GM12878 (cell line): ENCODE data around the gene MTAP. TPM values are rescaled to one million over a fixed set of nuclear protein-coding genes. Genes with fewer than 3 reads are reported as not detected.

Experiments used
- ATAC-seq: fragments of 200-7000 bp; cut with Tn5 transposase; 3 replicates; pipeline ENCODE4 v1.9.1; 2020; ENCODE audit warnings: mild to moderate bottlenecking, moderate library complexity
- BruUV-seq: library from RNA; stranded (reverse); fragments of 400-500 nt; replicated peaks from 2 replicates; lab custom pipeline; 2021; lab: Mats Ljungman, UMichigan
- CTCF ChIA-PET: fragments of 300-600 bp; sonication (Branson Sonifier 250); formaldehyde crosslinking; extraction: SDS; loops from one replicate; lab custom pipeline; 2021; ENCODE audit warnings: inconsistent platforms; lab: Yijun Ruan, JAX
- POLR2A ChIA-PET: fragments of 350-600 bp; formaldehyde crosslinking; extraction: SDS; loops from one replicate; lab custom pipeline; 2021; ENCODE audit warnings: inconsistent platforms; lab: Charles Lee
- RAD21 ChIA-PET: fragments of 300-600 bp; sonication (Branson Sonifier 250); formaldehyde crosslinking; loops from one replicate; lab custom pipeline; 2023; ENCODE audit warnings: antibody characterized with exemption; ENCODE audit not compliant: unreplicated experiment; lab: Charles Lee
- SMC1A ChIA-PET: fragments of 300-600 bp; sonication (Branson Sonifier 250); formaldehyde crosslinking; loops from one replicate; lab custom pipeline; 2023; ENCODE audit not compliant: unreplicated experiment, uncharacterized antibody; lab: Charles Lee
- DNase-seq: peaks from one replicate; pipeline ENCODE4 v3.0.0-alpha.2; 2011; ENCODE audit warnings: low read depth, low spot score
- FAIRE-seq: peaks from 3 replicates; lab custom pipeline; 2011; peaks lifted over from hg19 to GRCh38; lab: Jason Lieb, UNC
- H2AFZ ChIP-seq: 2 replicates; pipeline ENCODE4 v1.6.0; 2011; ENCODE audit warnings: low read depth, low read length, control low read depth; ENCODE audit not compliant: control insufficient read depth
- H3K27ac ChIP-seq: 2 replicates; pipeline ENCODE4 v1.5.1; 2011; ENCODE audit warnings: control low read depth; ENCODE audit not compliant: control insufficient read depth, insufficient read depth
- H3K27me3 ChIP-seq, 2 experiments: replicated peaks in 1 of 2; 2 replicates each; pipeline versions ENCODE4 v1.6.0 to v1.6.1; 2011; ENCODE audit warnings: low read length in 1 of 2; ENCODE audit not compliant: control insufficient read depth in 2 of 2, insufficient read depth in 2 of 2
- H3K36me3 ChIP-seq, 2 experiments: 2 replicates each; pipeline ENCODE4 v1.5.1; 2011; ENCODE audit warnings: low read length in 1 of 2; ENCODE audit not compliant: control insufficient read depth in 2 of 2, insufficient read depth in 2 of 2
- H3K4me1 ChIP-seq: 2 replicates; pipeline ENCODE4 v1.6.1; 2011; ENCODE audit warnings: mild to moderate bottlenecking, low read length, moderate library complexity, mixed read lengths; ENCODE audit not compliant: control insufficient read depth, insufficient read depth
- H3K4me2 ChIP-seq: 2 replicates; pipeline ENCODE4 v1.6.0; 2011; ENCODE audit warnings: control low read depth; ENCODE audit not compliant: control insufficient read depth, insufficient read depth
- H3K4me3 ChIP-seq: fragments of 200-600 bp; sonication (generic); 2 replicates; pipeline ENCODE4 v1.5.1; 2016
- H3K79me2 ChIP-seq: 2 replicates; pipeline ENCODE4 v1.6.0; 2011; ENCODE audit warnings: low read length; ENCODE audit not compliant: control insufficient read depth, insufficient read depth
- H3K9ac ChIP-seq: 2 replicates; pipeline ENCODE4 v1.8.0; 2011; ENCODE audit warnings: low read length, control low read depth, mixed read lengths; ENCODE audit not compliant: control insufficient read depth, insufficient read depth
- H3K9me3 ChIP-seq: replicated peaks from 3 replicates; pipeline ENCODE4 v1.5.1; 2011; ENCODE audit warnings: mild to moderate bottlenecking, low read length; ENCODE audit not compliant: control insufficient read depth, insufficient read depth
- H4K20me1 ChIP-seq: 2 replicates; pipeline ENCODE4 v1.6.0; 2011; ENCODE audit not compliant: control insufficient read depth, insufficient read depth
- ASH2L ChIP-seq: fragments of 300-600, 200-600 bp; sonication (generic); IDR thresholded peaks from 2 replicates; pipeline ENCODE4 v1.6.1; 2017; ENCODE audit warnings: low read depth, mild to moderate bottlenecking, borderline replicate concordance
- CBX5 ChIP-seq: sonication (generic); IDR thresholded peaks from 2 replicates; pipeline ENCODE4 v1.6.1; 2016; ENCODE audit warnings: low read depth, moderate library complexity, mild to moderate bottlenecking, inconsistent platforms
- E2F4 ChIP-seq: IDR thresholded peaks from 2 replicates; pipeline ENCODE4 v1.6.1; 2012; ENCODE audit warnings: low read depth, low read length, improper control_type of control experiment
- HDAC6 ChIP-seq: fragments of 200-600 bp; sonication (generic); IDR thresholded peaks from one replicate; pipeline ENCODE4 v1.8.0; 2017; ENCODE audit warnings: antibody characterized with exemption; ENCODE audit not compliant: unreplicated experiment
- IRF3 ChIP-seq: fragments of 450-650 bp; IDR thresholded peaks from 2 replicates; pipeline ENCODE4 v1.6.1; 2014; ENCODE audit warnings: mild to moderate bottlenecking
- JUND ChIP-seq: IDR thresholded peaks from 2 replicates; pipeline ENCODE4 v1.6.1; 2012; ENCODE audit warnings: low read depth, mild to moderate bottlenecking, low read length, improper control_type of control experiment, moderate library complexity
- NFIC ChIP-seq: IDR thresholded peaks from 2 replicates; pipeline ENCODE4 v1.6.1; 2012; ENCODE audit warnings: low read depth, mild to moderate bottlenecking, inconsistent platforms, low read length, moderate library complexity
- NRF1 ChIP-seq: conservative IDR thresholded peaks from 2 replicates; pipeline ENCODE4 v1.6.1; 2011; ENCODE audit warnings: mild to moderate bottlenecking, low read depth, low read length, improper control_type of control experiment
- SMARCA5 ChIP-seq: fragments of 450-650 bp; IDR thresholded peaks from 2 replicates; pipeline ENCODE4 v1.6.1; 2017; ENCODE audit warnings: mild to moderate bottlenecking
- SP1 ChIP-seq: IDR thresholded peaks from one replicate; pipeline ENCODE4 v1.6.1; 2011; ENCODE audit warnings: low read depth, low read length
- SREBF2 ChIP-seq: IDR thresholded peaks from 2 replicates; pipeline ENCODE4 v1.6.1; 2012; ENCODE audit warnings: mild to moderate bottlenecking, low read length
- WGBS: methylation state at CpG from one replicate; pipeline ENCODE4 v1.1.6; 2016; ENCODE audit warnings: low lambda C conversion rate; ENCODE audit not compliant: insufficient replicate concordance, insufficient coverage; ENCODE audit errors: missing lambda C conversion rate; 5-methylcytosine and 5-hydroxymethylcytosine counted together
- in situ Hi-C: fragments of 300-500 bp; cut with MboI; formaldehyde crosslinking; loops from 9 replicates; pipeline ENCODE4 v1.14.3; 2018; ENCODE audit warnings: mixed read lengths
- intact Hi-C: fragments of 100-400 bp; cut with micrococcal nuclease; formaldehyde crosslinking; loops from one replicate; pipeline ENCODE4 v1.14.2; 2022; ENCODE audit not compliant: unreplicated experiment
- polyA plus RNA-seq, 11 experiments: library from polyadenylated mRNA; depleted of rRNA in 4 of 11; unstranded in 6 of 11; stranded (reverse) in 5 of 11; fragments of >200 nt; fragmentation: Nextera tagmentation in 4 of 11; fragmentation: Illumina TruSeq in 1 of 11; extraction: Ambion mirVana in 4 of 11; extraction: Trizol in 1 of 11; gene quantifications; 1 replicate in 1 of 11; 2 replicates in 10 of 11; pipeline versions ENCODE4 v1.2.1 to v1.2.3, GENCODE V29; 2011 to 2016; ENCODE audit warnings: inconsistent platforms in 2 of 11, missing spikeins in 2 of 11, low read depth in 1 of 11
- total RNA-seq, 4 experiments: library from RNA; depleted of rRNA in 3 of 4; stranded (reverse); fragments of >200 nt in 3 of 4; fragmentation: Illumina TruSeq in 1 of 4; extraction: Trizol in 1 of 4; gene quantifications; 2 replicates each; pipeline versions ENCODE4 v1.2.1 to v1.2.3, GENCODE V29; 2013 to 2021

Gene MTAP
- total and polyA plus RNA-seq, 10 of the 15 experiments (the other 5 are each of a cell fraction or from before 2014, with no cell fraction given): 16.4 to 29.9 (median 22.6) TPM

- ATAC-seq (no peak), FAIRE-seq (no peak), DNase-seq (no peak)
- ChIA-PET POLR2A (no interaction called here), SMC1A (interaction anchor here (0.6 kb wide), 1 partner anchor 17 kb away, joined by 3 read pairs; no protein-coding TSS in a partner anchor), CTCF (no interaction called here), RAD21 (no interaction called here)
- H3K9ac ChIP-seq: no peak overlapping the region
- H3K4me2 ChIP-seq: no peak overlapping the region
- peaks cover 5% of the 10 kb centered on the region for H3K9me3 ChIP-seq
- H3K4me3 ChIP-seq: no peak overlapping the region
- peaks cover 5 to 14% of the 10 kb centered on the region in 2 experiments for H3K36me3 ChIP-seq
- intact Hi-C loops: no loop called here
- 62% methylated on average over 2 of the region's 2 CpGs for WGBS
- no TSS peak for BruUV-seq
- no peaks in the 10 kb centered on the region for H3K4me1 ChIP-seq
- in situ Hi-C loops: no loop called here
- H4K20me1 ChIP-seq: no peaks in the 10 kb centered on the region
- no peak overlapping the region for H2AFZ ChIP-seq
- TF ChIP-seq NFIC: no peak
- TF ChIP-seq SMARCA5: no peak
- no peak for TF ChIP-seq CBX5
- no peak for TF ChIP-seq HDAC6
- no peaks in the 10 kb centered on the region for H3K27me3 ChIP-seq
- H3K79me2 ChIP-seq: no peaks in the 10 kb centered on the region
- no peak overlapping the region for H3K27ac ChIP-seq
Measured at GRCh38 chr9:21840647-21841046, 38.2 kb downstream of the MTAP start.

GRCh38 chr9:21841133-21841532 lies 38.7 kb downstream of the MTAP start:
- intact Hi-C loops: no loop called here
- Histone ChIP-seq H3K79me2 (no peaks in the 10 kb centered on the region), H2AFZ (no peak overlapping the region), H3K9me3 (peaks cover 8% of the 10 kb centered on the region), H3K4me1 (no peaks in the 10 kb centered on the region), H3K27me3 (no peaks in the 10 kb centered on the region), H3K27ac (no peak overlapping the region), H3K4me2 (no peak overlapping the region)
- ChIA-PET POLR2A (no interaction called here), SMC1A (interaction anchor here (0.6 to 2.7 kb wide), 3 partner anchors 9 to 655 kb away, joined by 3 to 13 read pairs (median 3); no protein-coding TSS in a partner anchor), RAD21 (no interaction called here), CTCF (no interaction called here)
- FAIRE-seq: no peak
- no TSS peak for BruUV-seq
- 73% methylated on average over 1 of the region's 1 CpG for WGBS
- no peak for ATAC-seq
- TF ChIP-seq SP1 (no peak), JUND (no peak), IRF3 (no peak), NRF1 (no peak), ASH2L (no peak), E2F4 (no peak), SREBF2 (no peak)
- TF ChIP-seq, all 136 proteins: peak for 0
- no peaks in the 10 kb centered on the region for H4K20me1 ChIP-seq
- DNase-seq: no peak
- no peak overlapping the region for H3K4me3 ChIP-seq
- no peak overlapping the region for H3K9ac ChIP-seq
- peaks cover 5 to 14% of the 10 kb centered on the region in 2 experiments for H3K36me3 ChIP-seq
- in situ Hi-C loops: no loop called here
